Inflammatory macrophage treated with lipopolysaccharide for 4 hours (primary cell): ENCODE data around the gene CDK5.
"Not testable (repeated sequence)": the region's sequence is repeated elsewhere in the genome, so short reads cannot be mapped to it uniquely, and the experiment has no call there.

Experiments
- DNase-seq: peaks from one replicate; pipeline ENCODE4 v3.0.0-alpha.2; 2020

CDK5 gene

DNA sequence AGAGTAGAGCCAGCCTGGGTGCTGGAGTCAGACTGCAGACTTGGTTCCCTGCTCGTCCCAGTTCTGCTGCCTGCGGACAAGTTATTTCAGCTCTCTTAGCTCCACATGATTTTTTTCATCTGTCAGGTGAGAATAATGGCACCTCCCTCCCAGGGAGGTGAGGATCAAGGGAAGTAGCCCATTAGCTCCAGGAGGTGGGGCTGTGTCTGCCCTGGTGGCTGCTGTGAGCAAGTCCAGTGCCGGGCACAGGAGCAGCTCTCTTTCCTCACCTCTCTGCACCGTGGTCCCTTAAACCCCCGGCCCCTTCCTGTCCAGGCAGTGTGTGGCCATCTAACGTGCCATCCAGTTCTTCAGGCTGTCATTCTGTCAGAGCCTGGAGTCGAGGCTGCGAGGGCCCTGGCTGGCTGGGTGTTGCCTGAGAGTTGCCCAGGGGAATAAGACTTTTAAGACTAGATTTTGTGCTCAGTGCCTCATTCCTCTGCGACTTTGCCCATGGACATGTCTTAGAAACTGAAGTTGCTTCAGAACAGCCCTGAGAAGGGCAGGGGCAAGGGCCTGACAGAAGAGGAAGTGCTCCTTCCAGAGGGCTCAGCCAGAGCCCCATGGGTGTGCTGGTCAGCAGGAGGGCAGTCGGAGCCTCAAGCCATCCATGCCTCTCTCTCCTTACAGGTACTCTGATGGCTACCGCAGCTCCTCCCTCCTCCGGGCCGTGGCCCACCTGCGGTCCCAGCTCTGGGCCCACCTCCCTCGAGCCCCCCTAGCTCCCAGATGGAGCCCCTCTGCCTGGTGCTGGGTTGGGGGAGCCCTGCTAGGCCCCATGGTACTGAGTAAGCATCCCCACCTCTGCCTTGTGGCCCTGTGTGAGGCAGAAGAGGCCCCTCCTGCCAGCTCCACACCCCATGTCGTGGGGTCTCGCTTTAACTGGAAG is 24.5 kb downstream of the CDK5 start:
- DNase-seq, result peak; percentile 74

DNA sequence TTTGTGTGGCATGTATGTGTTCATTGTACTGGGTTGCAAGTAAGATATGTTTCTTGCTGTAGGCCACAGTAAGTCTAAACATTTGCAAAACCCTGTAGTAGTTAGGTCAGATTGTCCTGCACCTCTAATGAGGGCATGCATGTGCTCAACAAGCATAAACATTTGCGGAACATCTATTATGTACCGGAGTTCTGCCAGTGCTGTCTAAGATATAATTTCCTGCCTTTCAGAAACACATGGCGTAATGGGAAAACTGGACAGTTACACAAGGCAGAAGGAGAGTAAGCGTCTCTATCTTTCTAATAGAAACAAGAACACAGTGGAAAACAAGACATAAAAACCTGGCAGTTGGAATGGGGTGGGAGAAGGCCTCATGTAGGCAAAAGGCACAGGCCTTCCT is 26.7 kb downstream of the CDK5 start:
- no peak for DNase-seq

DNA sequence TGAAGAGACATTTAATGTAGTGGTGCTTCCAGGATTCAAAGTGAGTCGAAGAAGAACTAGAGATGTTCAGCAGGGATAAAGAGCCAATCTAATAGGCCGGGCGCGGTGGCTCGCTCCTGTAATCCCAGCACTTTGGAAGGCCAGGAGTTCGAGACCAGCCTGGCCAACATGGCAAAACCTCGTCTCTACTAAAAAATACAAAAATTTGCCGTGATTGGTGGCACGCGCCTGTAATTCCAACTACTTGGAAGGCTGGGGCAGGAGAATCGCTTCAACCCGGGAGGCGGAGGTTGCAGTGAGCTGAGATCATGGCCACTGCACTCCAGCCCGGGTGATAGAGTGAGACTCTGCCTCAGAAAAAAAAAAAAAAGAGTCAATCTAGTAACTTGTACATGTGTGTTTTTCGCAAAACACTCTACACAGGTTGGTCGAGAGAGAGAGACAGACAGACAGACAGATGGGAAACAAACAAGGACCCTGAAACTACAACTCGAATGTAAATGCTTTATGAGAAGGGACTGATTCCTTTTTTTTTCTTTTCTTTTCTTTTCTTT is 28.7 kb downstream of the CDK5 start:
- DNase-seq, result no peak

- peak; percentile 99 for DNase-seq
Measured at GRCh38 chr7:151028131-151028947, 29.4 kb downstream of the CDK5 start, which contains the start of gene ABCB8. ABCB8 (plus strand) TSS chr7:151028450; CDS start chr7:151028516, 66 bp downstream.

DNA sequence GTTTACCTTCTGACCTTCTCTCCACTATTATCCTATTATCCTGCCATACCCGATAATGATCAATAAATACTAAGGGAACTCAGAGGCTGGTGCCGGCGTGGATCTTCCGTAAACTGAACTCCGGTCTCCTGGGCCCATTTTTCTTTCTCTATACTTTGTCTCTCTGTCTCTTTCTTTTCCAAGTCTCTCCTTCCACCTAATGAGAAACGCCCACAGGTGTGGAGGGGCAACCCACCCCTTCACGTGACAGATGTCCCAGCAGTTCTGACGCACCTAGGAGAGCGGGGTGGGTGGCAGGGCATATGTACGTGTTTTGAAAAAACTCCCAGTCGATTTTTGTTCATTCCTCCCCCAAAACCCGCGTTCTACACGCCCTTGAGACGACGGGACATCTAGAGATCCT is 30.0 kb downstream of the CDK5 start:
- not testable (repeated sequence) for DNase-seq

DNA sequence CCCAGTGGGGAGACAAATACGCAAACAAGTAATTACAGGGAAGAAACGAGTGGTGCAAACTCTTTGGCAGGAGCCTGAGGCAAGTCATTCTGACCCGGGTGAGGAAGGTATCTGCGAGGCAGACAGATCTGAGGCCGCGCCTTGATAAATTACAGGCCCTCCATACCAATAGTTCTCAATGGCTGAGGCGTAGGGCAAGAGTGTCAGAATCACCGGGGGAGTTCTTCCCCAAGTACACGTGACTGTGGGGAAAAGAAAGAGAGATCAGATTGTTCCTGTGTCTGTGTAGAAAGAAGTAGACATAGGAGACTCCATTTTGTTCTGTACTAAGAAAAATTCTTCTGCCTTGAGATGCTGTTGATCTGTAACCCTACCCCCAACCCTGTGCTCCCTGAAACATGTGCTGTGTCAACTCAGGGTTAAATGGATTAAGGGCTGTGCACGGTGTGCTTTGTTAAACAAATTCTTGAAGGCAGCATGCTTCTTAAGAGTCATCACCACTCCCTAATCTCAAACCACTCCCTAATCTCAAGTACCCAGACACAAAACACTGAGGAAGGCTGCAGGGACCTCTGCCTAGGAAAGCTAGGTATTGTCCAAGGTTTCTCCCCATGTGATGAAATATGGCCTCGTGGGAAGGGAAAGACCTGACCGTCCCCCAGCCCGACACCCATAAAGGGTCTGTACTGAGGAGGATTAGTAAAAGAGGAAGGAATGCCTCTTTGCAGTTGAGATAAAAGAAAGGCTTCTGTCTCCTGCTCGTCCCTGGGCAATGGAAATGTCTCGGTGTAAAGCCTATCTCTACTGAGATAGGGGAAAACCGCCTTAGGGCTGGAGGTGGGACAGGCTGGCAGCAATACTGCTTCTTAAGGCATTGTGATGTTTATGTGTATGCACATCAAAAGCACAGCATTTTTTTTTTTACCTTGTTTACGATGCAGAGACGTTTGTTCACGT is 30.6 kb downstream of the CDK5 start:
- DNase-seq, result not testable (repeated sequence)

DNA sequence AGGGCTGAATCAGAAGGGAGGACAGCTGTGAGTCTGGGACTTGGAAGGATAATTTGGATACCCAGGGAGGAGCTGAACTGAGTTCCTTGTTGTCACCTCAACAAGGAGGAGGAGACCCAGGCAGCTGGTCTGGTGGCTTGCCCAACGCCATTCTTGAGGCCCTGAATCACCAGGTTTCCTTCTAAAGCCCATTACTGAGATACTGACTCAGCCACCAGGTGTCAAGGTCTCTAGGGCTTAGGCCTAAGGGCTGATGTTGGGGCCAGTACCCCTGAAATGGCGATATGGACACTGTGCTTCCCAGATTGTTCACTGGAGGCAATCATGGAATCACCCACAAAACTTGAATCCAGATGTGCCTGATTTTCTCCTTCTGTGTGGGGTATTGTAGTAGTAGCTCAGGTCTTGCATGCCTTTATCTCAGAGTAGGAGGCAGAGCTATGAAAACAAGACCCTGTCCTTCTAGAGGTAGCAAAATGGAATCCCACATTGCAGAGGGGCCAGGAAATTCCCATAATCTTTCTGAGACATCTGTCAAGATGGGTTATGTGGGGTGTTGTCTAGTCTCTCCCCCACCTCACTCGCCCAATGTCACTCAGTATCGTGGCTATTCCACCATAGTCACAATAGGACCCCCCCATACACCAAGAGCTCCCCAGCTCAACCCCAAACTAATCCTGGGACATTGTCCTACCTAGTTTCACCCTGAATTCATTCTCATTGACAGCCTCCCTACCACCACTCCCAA is 31.6 kb downstream of the CDK5 start:
- DNase-seq, result no peak

GRCh38 chr7:151024435-151025056 is 33.2 kb downstream of the CDK5 start, which contains the start of gene ATG9B:
ATG9B (minus strand) TSS chr7:151024494; CDS start chr7:151024423, 71 bp downstream.
- DNase-seq, result no peak

DNA sequence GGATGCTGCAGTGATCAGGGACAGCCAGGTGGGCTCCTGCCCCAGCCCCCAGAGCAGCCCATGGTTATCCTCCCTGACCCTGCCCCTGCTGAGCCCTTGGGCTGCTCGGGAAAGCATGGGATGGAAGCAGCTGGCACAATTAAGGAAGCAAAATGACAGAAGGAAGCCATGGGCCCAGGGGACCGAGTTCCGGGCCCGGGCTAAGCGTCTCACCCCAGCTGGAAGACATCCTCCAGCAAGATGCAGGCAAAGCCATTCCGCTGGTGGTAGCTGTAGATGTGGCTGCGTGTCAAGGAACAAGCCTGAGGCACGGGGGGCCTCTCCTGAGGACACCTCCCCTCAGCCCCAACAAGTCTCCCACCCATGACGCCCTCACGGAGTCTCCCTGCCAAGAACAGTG is 34.5 kb downstream of the CDK5 start:
- no peak for DNase-seq

DNA sequence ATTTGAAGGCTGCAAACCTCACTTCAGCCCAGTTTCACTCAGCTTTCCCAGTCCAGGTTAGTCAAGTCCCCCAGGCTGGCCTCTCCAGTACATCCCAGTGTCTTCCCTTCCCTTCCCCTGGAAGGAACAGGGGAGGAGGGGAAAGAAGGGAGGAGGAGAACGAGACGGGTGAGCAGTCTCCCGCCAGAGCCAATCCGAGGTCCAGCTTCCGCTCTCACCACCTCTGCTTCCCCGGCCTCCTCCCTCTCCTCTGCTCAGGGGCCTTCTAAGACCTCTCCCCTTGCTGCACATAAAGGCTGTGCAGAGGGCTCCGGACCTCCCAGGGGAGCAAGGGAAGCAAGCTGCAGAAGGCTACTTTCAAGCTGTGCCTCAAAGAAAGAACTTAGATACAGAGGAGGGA is 37.5 kb downstream of the CDK5 start:
- no peak for DNase-seq

DNA sequence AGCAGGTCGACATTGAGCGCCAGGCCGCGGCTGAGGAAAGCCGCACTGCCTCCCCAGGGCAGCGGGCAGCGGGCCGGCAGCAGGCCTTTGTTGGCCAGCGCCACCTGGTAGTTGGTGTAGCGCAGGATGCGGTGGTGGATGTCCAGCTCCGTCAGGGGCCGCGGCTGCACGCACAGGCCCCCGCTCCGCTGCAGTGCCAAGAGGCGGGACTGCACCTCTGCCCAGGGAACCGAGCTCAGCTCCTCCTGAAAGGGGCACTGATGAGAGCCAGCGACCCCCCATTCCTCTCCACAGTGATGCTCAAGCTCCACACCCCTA is 38.6 kb downstream of the CDK5 start:
- DNase-seq, result no peak

DNA sequence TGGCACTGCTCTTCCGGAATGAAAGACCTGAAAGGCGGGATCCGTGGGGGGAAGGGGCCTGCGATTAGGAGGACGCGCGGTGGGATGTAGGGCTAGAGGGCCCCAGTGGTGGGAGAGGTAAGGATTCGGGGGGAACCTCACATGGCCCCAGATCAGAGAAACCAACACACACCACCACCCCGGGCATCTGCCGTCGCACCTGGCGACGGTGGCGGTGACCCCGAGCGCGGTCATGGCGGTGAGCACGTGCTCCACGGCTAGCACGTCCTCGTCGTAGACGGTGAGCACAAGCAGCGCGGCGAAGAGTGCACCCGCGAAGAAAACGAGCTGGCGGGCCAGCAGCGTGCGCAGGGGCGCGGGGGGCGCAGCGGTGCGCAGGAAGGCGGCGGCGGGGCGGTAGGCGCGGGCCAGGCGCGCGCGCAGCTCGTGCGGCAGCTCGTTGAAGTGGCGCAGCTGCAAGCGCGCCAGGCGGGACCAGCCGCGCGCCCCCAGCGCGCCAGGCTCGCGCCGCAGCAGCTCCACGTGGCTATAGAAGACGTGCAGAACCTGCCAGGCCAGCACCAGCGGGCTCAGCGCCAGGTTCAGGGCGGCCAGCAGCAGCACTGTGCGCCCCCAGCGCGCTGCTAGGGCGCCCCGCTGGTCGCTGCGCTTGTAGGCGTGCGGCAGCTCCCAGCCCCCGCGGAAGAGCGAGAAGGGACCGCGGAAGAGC is 39.1 kb downstream of the CDK5 start:
- DNase-seq, result no peak

GRCh38 chr7:151017953-151018420 is 39.7 kb downstream of the CDK5 start:
- peak; percentile 43 for DNase-seq

- no peak for DNase-seq
Measured at GRCh38 chr7:151017370-151017952, 40.2 kb downstream of the CDK5 start.

- no peak for DNase-seq
Measured at GRCh38 chr7:151016942-151017341, 40.8 kb downstream of the CDK5 start.

DNA sequence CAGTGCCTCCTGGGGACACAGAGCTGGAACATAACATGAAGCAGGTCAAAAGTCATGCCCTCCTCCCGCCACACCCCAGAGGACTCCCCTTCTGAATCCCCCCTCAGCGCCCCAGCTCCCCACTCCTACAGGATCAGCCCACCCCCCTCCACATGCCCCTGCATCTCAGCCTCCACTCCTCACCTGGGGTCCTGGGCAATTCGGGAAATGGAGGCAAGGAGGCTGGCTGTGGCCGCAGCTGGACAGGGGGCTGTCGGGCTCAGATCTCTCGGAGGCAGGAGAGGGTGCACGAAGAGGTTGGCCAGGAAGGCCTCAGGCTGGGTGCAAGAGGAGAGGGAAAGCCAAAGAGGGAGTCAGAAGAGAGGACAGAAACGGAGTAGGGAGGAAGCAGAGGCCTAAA is 41.2 kb downstream of the CDK5 start:
- no peak for DNase-seq

- no peak for DNase-seq
Measured at GRCh38 chr7:151015967-151016366, 41.7 kb downstream of the CDK5 start.

GRCh38 chr7:151014950-151015349 is 42.7 kb downstream of the CDK5 start:
- peak; percentile 46 for DNase-seq

DNA sequence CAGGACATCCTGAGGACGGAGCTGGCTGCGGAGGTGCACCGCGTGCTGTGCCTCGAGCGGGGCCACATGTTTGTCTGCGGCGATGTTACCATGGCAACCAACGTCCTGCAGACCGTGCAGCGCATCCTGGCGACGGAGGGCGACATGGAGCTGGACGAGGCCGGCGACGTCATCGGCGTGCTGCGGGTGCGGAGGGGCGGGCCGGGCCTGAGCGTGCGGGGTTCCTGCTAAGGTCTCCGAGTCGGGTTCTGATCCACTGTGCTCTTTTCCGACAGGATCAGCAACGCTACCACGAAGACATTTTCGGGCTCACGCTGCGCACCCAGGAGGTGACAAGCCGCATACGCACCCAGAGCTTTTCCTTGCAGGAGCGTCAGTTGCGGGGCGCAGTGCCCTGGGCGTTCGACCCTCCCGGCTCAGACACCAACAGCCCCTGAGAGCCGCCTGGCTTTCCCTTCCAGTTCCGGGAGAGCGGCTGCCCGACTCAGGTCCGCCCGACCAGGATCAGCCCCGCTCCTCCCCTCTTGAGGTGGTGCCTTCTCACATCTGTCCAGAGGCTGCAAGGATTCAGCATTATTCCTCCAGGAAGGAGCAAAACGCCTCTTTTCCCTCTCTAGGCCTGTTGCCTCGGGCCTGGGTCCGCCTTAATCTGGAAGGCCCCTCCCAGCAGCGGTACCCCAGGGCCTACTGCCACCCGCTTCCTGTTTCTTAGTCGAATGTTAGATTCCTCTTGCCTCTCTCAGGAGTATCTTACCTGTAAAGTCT is 43.8 kb downstream of the CDK5 start:
- peak; percentile 68 for DNase-seq
